GM19467 (cell line): ENCODE results near the gene ISCU.

ENCODE experiments used
- ATAC-seq: cut with Tn5 transposase; IDR thresholded peaks from one replicate; pipeline ENCODE4 v1.9.1; 2021; ENCODE audit warnings: mild to moderate bottlenecking, moderate library complexity; ENCODE audit not compliant: unreplicated experiment

ISCU gene

GRCh38 chr12:108602209-108602705 is 39.9 kb downstream of the ISCU start:
- no peak for ATAC-seq

GRCh38 chr12:108602976-108603704 is 40.7 kb downstream of the ISCU start:
- no peak for ATAC-seq

GRCh38 chr12:108603743-108604142 is 41.3 kb downstream of the ISCU start:
- ATAC-seq = no peak

GRCh38 chr12:108604208-108604941 is 42.0 kb downstream of the ISCU start:
- no peak for ATAC-seq

- no peak for ATAC-seq
Measured at GRCh38 chr12:108605000-108605689, 42.7 kb downstream of the ISCU start.

GRCh38 chr12:108605690-108606406 is 43.5 kb downstream of the ISCU start:
- no peak for ATAC-seq

GRCh38 chr12:108606492-108606891 is 44.1 kb downstream of the ISCU start:
- ATAC-seq = no peak

GRCh38 chr12:108607981-108608600 is 45.7 kb downstream of the ISCU start:
- ATAC-seq = no peak

GRCh38 chr12:108608616-108609015 is 46.2 kb downstream of the ISCU start:
- ATAC-seq = no peak

GRCh38 chr12:108609537-108610335 is 47.3 kb downstream of the ISCU start:
- no peak for ATAC-seq

- no peak for ATAC-seq
Measured at GRCh38 chr12:108610336-108610815, 48.0 kb downstream of the ISCU start.

- no peak for ATAC-seq
Measured at GRCh38 chr12:108610856-108611605, 48.6 kb downstream of the ISCU start.

- ATAC-seq = no peak
Measured at GRCh38 chr12:108611884-108612415, 49.6 kb downstream of the ISCU start.

GRCh38 chr12:108612788-108613282 is 50.4 kb downstream of the ISCU start:
- ATAC-seq = no peak

- ATAC-seq = no peak
Measured at GRCh38 chr12:108613548-108613947, 51.2 kb downstream of the ISCU start.

GRCh38 chr12:108614041-108614440 is 51.6 kb downstream of the ISCU start:
- ATAC-seq = no peak

- ATAC-seq = no peak
Measured at GRCh38 chr12:108614639-108615038, 52.2 kb downstream of the ISCU start.

- no peak for ATAC-seq
Measured at GRCh38 chr12:108615918-108616317, 53.5 kb downstream of the ISCU start.
